Measurements from ENCODE around the gene SLC7A6OS. TPM values are rescaled to one million over a fixed set of nuclear protein-coding genes. Genes with fewer than 3 reads are reported as not detected.
A peak's percentile ranks its signal among the peaks of the same experiment; 100 is the strongest.

SLC7A6OS gene
- total RNA-seq, 1 experiment from 2014 or later: 15.8 TPM

DNA sequence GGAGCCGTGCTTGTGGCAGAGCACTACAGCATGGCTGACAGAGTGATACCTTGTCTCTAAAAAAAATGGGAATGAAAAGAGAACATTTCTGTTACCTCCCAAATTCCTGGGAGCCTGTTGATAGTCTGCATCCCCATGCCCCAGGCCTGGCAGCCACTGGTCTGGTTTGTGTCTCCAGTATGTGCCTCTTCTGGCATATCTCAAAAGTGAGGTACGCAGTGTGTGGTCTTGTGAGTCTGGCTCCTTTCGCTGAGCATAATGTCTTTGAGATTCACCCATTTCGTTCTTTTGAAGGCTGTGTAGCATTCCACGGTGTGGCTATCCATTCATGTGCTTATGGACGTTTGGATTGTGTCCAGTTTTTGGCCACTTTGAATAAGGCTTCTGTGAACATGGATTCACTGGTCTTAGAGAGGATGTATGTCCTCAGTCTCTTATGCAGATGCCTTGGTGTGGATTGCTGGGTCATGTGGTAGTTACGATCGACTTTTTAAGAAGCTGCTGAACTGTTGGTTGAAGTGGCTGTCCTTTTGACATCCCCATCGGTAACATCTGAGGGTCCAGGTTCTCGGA is 39.2 kb upstream of the SLC7A6OS start:
- DNase-seq: no peak
- Histone ChIP-seq H3K36me3 (replicated peaks; ENCODE audit: control insufficient read depth, insufficient read depth, low read length) (peaks cover 32% of the 10 kb centered on the region), H3K27me3 (ENCODE audit: control insufficient read depth, insufficient read depth, low read length) (no peaks in the 10 kb centered on the region), H3K4me3 (ENCODE audit: insufficient read depth, low read depth, low read length) (no peak overlapping the region)

DNA sequence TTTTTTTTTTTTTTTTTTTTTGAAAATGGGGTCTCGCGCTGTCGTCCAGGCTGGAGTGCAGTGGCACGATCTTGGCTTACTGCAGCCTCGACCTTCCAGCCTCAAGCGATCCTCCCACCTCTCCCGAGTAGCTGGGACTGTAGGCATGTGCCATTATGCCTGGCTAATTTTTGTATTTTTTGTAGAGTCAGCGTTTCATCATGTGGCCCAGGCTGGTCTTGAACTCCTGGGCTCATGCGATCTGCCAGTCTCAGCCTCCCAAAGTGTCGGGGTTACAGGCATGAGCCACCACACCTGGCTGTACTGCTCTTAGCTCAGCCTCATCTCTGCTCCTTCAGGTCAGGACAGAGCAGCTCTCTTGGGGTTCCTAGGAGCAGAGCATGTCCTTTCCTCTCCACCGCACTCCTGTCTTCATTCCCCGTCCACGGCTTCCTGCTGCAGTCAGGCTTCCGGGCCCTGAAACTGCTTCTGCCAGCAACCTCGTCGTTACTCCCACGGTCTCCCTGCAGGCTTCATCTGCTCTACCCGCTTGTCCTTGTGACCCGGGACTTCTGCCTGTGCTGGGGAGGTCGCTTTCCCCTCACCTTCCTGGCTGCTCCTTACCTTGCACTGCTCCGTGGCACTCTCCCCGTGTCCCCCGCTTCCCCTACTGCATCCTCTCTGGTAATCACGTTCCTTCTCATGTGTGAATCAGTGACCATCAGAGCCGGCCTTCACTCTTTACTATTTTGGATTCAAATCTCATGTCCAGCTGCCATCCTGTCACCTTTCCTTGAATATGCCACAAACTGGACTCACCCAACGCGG is 38.1 kb upstream of the SLC7A6OS start:
- peaks cover 31% of the 10 kb centered on the region for H3K36me3 ChIP-seq (replicated peaks; ENCODE audit: control insufficient read depth, insufficient read depth, low read length)
- no peak overlapping the region for H3K4me3 ChIP-seq (ENCODE audit: insufficient read depth, low read depth, low read length)
- no peaks in the 10 kb centered on the region for H3K27me3 ChIP-seq (ENCODE audit: control insufficient read depth, insufficient read depth, low read length)
- no peak for DNase-seq

DNA sequence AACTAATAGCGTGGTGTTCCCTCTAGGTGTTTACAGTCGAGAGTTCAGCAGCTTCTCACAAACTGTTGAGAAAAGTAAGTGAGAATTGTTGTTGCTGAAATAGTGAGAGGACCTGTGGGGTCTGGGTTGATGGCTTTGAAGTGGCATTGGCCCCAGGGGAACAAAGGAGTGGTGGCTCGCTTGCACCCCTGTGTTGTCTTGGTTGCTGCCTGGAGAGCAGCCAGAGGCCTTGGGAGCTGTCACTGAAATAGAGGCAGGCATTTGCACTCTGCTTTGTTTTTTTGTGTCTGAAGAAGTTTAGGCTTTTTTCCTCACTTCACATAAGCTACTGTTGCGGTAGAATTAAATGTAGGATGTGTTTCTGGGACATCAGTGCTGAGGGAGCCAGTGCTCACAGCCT is 36.9 kb upstream of the SLC7A6OS start:
- Histone ChIP-seq H3K36me3 (replicated peaks; ENCODE audit: control insufficient read depth, insufficient read depth, low read length) (peaks cover 25% of the 10 kb centered on the region), H3K27me3 (ENCODE audit: control insufficient read depth, insufficient read depth, low read length) (no peaks in the 10 kb centered on the region), H3K4me3 (ENCODE audit: insufficient read depth, low read depth, low read length) (no peak overlapping the region)
- no peak for DNase-seq

DNA sequence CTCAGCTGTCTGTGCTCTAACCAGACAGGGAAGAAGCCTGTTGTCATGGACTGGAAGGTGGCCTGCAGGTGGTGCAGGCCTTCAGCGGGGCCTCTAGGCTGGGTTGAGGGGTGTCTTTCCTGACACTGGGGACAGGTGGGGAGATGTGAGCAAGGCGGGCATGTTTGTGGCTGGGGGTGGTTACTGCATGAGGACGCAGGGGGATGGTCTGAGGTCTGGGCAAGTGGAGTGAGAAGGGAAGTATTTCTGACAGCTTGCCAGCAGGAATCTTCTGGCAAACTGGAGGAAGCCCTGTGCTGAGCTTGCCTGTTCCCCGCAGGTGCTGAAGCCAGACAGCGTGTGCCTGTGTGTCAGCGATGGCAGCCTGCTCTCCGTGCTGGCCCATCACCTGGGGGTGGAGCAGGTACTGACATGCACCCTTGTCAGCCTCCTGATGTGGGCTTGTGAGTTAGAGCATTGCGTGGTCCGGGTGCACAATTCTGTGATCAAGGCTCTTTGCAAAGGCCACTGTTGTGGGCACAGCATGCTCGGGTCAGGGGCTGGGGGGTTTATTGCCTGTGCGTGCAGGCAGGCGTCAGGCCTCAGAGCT is 36.2 kb upstream of the SLC7A6OS start:
- Histone ChIP-seq H3K36me3 (replicated peaks; ENCODE audit: control insufficient read depth, insufficient read depth, low read length) (peaks cover 25% of the 10 kb centered on the region), H3K4me3 (ENCODE audit: insufficient read depth, low read depth, low read length) (no peak overlapping the region), H3K27me3 (ENCODE audit: control insufficient read depth, insufficient read depth, low read length) (no peaks in the 10 kb centered on the region)
- DNase-seq: no peak

DNA sequence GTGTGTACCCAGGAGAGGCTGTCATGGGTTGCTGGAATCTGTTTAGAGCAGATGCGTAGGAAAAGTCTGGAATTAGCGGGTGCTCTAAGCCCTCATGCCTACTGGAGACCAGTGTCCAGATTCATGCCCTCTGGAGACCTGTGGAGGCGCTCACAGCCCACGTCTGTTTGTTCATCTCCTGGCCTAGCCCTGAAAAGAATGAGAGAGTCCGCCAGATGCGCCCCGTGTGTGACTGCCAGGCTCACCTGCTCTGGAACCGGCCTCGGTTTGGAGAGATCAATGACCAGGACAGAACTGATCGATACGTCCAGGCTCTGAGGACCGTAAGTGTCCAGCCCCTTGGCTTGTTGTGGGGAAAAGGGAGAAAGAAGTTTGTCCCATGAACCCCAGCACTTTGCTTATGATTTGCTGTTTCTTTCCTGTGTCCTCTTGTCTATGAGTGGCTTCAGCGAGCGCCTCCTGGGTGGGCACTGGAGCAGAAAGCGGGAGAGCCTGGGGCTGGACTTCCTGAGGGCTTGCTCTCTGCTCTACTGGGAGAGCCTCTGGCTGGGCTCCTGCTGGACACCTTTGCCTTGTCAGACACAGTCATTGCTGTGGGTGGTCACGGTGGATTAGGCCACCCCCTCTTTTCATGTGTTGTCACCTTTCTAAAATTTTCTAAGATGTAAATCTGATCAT is 35.4 kb upstream of the SLC7A6OS start:
- H3K27me3 ChIP-seq (ENCODE audit: control insufficient read depth, insufficient read depth, low read length): no peaks in the 10 kb centered on the region
- peaks cover 26% of the 10 kb centered on the region for H3K36me3 ChIP-seq (replicated peaks; ENCODE audit: control insufficient read depth, insufficient read depth, low read length)
- DNase-seq: no peak
- no peak overlapping the region for H3K4me3 ChIP-seq (ENCODE audit: insufficient read depth, low read depth, low read length)

DNA sequence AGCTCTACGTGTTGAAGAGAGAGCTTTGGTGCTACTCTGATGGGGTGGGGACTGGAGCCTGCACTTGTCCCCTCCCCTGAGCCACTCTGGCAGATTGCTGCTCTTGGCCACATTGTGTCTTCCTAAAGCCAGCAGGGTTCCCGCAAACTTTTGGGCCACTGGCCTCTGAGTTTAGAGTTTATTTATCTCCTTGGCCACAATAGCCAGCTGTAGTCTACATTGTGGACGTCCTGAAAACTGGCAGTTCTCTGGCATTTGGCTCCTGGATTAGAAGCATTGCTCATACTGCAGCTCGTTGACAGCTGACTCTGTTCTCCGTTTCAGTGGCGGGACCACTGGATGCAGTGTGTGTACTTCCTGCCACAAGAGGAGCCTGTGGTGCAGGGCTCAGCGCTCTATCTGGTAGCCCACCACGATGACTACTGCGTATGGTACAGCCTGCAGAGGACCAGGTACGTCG is 34.6 kb upstream of the SLC7A6OS start:
- no peaks in the 10 kb centered on the region for H3K27me3 ChIP-seq (ENCODE audit: control insufficient read depth, insufficient read depth, low read length)
- H3K36me3 ChIP-seq (replicated peaks; ENCODE audit: control insufficient read depth, insufficient read depth, low read length): peaks cover 28% of the 10 kb centered on the region
- no peak overlapping the region for H3K4me3 ChIP-seq (ENCODE audit: insufficient read depth, low read depth, low read length)
- no peak for DNase-seq

DNA sequence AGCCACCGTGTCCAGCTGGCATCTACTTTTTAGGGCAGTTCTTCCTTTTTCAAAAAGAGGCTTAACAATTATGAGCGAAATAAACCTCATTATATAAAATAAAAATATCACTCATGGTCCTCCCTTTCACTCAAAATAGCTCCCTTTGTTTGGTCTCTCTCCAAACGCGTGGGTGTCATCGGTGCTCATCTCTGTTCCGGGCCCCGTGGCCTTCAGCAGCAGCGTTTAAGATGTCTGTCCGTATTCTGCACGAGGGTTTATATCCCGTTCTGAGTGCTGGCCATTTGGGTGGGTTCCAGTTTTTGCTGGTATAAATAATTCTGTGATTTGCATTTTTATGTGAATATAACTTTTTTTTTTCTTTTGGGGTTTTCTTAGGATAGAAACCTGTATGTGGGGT is 33.5 kb upstream of the SLC7A6OS start:
- Histone ChIP-seq H3K27me3 (ENCODE audit: control insufficient read depth, insufficient read depth, low read length) (no peaks in the 10 kb centered on the region), H3K4me3 (ENCODE audit: insufficient read depth, low read depth, low read length) (no peak overlapping the region), H3K36me3 (replicated peaks; ENCODE audit: control insufficient read depth, insufficient read depth, low read length) (peaks cover 34% of the 10 kb centered on the region)
- DNase-seq: no peak

DNA sequence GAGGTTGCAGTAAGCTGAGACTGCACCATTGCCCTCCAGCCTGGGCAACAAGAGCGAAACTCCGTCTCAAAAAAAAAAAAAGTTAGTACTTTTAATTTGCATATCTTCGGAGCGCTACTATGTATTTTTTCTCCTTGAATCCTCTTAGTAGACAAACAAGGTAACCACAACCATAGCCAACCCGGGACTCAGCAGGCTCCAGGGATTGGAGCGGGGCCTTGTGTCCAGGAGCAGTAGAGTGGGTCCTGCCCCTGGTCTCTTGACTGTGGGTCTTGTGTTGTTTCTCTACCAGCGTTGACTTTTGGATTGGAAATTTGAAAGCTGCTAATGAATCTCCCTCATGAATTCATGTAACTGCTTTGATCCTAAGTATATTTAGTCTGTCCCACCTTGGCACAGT is 32.4 kb upstream of the SLC7A6OS start:
- H3K4me3 ChIP-seq (ENCODE audit: insufficient read depth, low read depth, low read length): no peak overlapping the region
- DNase-seq: no peak
- H3K36me3 ChIP-seq (replicated peaks; ENCODE audit: control insufficient read depth, insufficient read depth, low read length): peaks cover 34% of the 10 kb centered on the region
- no peaks in the 10 kb centered on the region for H3K27me3 ChIP-seq (ENCODE audit: control insufficient read depth, insufficient read depth, low read length)

DNA sequence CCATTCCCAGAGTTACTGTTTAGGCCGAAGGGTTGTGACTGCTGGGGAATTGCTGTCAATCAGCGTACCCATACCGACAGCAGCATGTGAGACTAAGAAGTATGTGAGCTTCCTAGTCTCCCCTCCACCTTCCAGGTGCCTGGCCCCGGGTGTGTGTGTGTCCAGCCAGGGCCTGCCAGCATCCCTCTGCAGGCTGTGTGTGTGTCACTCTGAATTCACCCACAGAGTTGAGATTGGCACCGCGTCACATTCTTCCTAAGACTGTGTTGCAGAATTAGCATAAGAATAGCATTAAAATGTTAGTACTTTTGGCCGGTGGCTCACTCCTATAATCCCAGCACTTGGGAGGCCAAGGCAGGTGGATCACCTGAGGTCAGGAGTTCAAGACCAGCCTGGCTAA is 31.9 kb upstream of the SLC7A6OS start:
- DNase-seq: peak; percentile 52
- no peaks in the 10 kb centered on the region for H3K27me3 ChIP-seq (ENCODE audit: control insufficient read depth, insufficient read depth, low read length)
- H3K4me3 ChIP-seq (ENCODE audit: insufficient read depth, low read depth, low read length): no peak overlapping the region
- H3K36me3 ChIP-seq (replicated peaks; ENCODE audit: control insufficient read depth, insufficient read depth, low read length): peaks cover 37% of the 10 kb centered on the region

DNA sequence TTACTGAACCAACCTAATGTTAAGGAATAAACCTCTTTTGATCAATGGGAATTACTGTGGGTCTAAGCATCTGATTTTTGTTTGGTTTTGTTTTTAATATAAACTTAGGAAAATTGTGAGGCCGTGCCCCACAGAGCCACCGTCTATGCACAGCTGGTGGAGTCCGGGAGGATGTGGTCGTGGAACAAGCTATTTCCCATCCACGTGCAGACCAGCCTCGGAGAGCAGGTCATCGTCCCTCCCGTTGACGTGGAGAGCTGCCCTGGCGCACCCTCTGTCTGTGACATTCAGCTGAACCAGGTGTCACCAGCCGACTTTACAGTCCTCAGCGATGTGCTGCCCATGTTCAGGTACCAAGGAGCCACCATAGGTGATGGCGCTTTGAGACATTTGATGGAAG is 28.5 kb upstream of the SLC7A6OS start:
- no peak for DNase-seq
- Histone ChIP-seq H3K27me3 (ENCODE audit: control insufficient read depth, insufficient read depth, low read length) (no peaks in the 10 kb centered on the region), H3K36me3 (replicated peaks; ENCODE audit: control insufficient read depth, insufficient read depth, low read length) (peaks cover 25% of the 10 kb centered on the region), H3K4me3 (ENCODE audit: insufficient read depth, low read depth, low read length) (no peak overlapping the region)

DNA sequence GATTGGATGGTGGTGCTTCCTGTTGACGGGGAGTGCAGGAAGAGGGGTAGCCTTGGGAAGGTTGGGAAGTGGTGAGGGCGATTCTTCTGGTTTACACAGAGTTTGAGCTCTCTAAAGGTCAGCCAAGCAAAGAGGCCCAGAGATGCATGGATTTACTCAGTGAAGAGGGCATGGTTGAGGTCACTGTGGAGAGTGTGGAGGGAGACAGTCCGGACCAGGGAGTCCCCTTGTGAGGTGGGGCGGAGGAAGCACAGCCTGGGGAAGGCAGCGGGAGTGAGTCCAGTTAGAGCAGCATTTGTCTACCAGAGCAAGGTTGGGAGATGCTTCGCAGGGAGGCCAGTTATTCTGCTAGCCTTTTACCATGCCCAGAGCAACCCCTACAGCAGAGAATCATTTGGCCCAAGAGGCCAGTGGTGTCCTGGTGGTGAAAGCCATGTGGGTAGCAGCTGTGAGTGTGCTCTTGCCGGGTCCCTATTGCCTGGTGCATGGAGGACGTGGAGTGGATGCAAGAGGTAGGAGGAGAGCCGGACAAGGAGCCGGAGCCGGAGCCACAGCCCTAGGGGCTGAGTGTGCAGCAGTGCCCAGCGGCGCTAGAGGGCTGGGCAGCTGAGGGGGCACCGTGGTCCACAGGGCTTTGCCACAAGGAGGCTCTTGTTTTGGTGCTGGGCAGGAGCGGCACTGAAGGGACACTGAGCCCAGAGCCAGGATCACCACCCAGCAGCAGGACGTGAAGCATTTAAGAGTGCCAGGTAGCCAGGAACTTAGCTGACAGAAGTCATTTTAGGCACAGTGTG is 27.8 kb upstream of the SLC7A6OS start:
- Histone ChIP-seq H3K27me3 (ENCODE audit: control insufficient read depth, insufficient read depth, low read length) (no peaks in the 10 kb centered on the region), H3K36me3 (replicated peaks; ENCODE audit: control insufficient read depth, insufficient read depth, low read length) (peaks cover 25% of the 10 kb centered on the region), H3K4me3 (ENCODE audit: insufficient read depth, low read depth, low read length) (no peak overlapping the region)
- DNase-seq: no peak

DNA sequence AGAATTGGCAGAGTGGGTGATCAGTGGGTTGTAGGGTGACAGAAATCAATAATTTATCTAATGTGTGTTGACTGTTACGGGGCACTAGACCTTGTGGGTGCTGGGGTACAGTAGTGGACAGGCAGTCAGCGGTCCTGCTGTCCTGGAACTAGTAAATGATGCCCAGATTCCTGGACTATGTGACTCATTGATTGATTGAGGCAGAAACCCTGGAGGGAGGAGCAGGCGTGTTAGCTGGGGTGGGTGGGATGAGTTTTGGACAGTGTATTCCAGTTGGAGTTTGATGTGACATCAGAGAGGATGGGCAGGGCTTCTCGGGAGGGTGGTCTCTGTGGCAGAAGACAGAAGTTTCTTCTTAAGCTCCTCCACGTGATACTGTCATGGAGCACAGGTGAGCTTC is 24.4 kb upstream of the SLC7A6OS start:
- no peaks in the 10 kb centered on the region for H3K27me3 ChIP-seq (ENCODE audit: control insufficient read depth, insufficient read depth, low read length)
- no peak for DNase-seq
- H3K4me3 ChIP-seq (ENCODE audit: insufficient read depth, low read depth, low read length): no peak overlapping the region
- H3K36me3 ChIP-seq (replicated peaks; ENCODE audit: control insufficient read depth, insufficient read depth, low read length): peaks cover 24% of the 10 kb centered on the region

DNA sequence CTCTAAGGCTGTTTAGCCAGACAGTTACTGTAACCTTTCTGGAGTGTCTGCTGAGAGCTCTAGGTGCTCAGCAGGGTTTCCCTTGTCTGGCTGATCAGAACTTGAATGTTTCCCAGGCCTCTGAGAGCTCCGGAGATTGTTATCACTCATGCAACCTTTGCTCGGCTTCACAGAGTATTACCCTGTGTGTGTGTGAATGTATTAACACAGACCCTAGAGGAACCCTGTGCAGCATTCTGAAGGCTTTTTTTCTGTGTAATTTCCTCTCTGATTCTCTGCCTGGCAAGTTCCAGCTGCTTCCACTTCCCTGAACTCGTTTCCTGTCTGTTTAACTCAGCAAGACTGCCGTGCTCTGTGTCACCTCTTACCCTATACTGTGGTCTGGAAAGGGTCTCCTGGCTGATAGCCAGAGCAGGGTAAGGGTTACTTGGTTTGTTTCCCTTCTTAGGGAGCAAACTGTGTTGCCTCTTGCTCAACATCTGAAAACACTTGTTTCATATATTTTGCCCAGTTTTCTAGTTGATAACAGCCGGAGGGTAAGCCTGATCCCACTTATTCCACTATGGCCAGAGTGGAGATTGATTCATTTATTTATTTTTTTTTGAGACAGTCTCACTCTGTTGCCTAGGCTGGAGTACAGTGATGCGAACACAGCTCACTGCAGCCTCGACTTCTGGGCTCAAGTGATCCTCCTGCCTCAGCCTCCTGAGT is 21.8 kb upstream of the SLC7A6OS start:
- Histone ChIP-seq H3K36me3 (replicated peaks; ENCODE audit: control insufficient read depth, insufficient read depth, low read length) (peaks cover 7% of the 10 kb centered on the region), H3K4me3 (ENCODE audit: insufficient read depth, low read depth, low read length) (no peak overlapping the region), H3K27me3 (ENCODE audit: control insufficient read depth, insufficient read depth, low read length) (no peaks in the 10 kb centered on the region)
- DNase-seq: no peak
